ENCODE measurements around the gene MED27. TPM values are rescaled to one million over a fixed set of nuclear protein-coding genes. Genes with fewer than 3 reads are reported as not detected.
"Not testable (repeated sequence)": the region's sequence is repeated elsewhere in the genome, so short reads cannot be mapped to it uniquely, and the experiment has no call there.

Gene MED27
- total RNA-seq, 1 donor from 2014 or later, result 45.0 TPM

GRCh38 chr9:132062806-132063205 is 16.9 kb downstream of the MED27 start:
- Mint-ChIP-seq H3K9me3 (ENCODE audit: unreplicated experiment) (no peaks in the 10 kb centered on the region), H3K36me3 (ENCODE audit: unreplicated experiment) (peaks cover 5% of the 10 kb centered on the region), H3K27me3 (ENCODE audit: unreplicated experiment) (no peaks in the 10 kb centered on the region), H3K4me1 (ENCODE audit: low read depth, unreplicated experiment) (peaks cover 32% of the 10 kb centered on the region), H3K4me3 (ENCODE audit: unreplicated experiment) (no peak overlapping the region), H3K27ac (ENCODE audit: unreplicated experiment) (no peak overlapping the region)
- DNase-seq, result no peak
- no peak for TF ChIP-seq CTCF (IDR thresholded peaks at IDR 0.05; ENCODE audit: partially characterized antibody, unreplicated experiment)

- peaks cover 5% of the 10 kb centered on the region for H3K36me3 Mint-ChIP-seq (ENCODE audit: unreplicated experiment)
- TF ChIP-seq CTCF (IDR thresholded peaks at IDR 0.05; ENCODE audit: partially characterized antibody, unreplicated experiment), result no peak
- no peak for DNase-seq
- H3K4me3 Mint-ChIP-seq (ENCODE audit: unreplicated experiment), result no peak overlapping the region
- H3K27ac Mint-ChIP-seq (ENCODE audit: unreplicated experiment), result peak overlapping the region; percentile 43
- peaks cover 3% of the 10 kb centered on the region for H3K9me3 Mint-ChIP-seq (ENCODE audit: unreplicated experiment)
- peaks cover 37% of the 10 kb centered on the region for H3K4me1 Mint-ChIP-seq (ENCODE audit: low read depth, unreplicated experiment)
- no peaks in the 10 kb centered on the region for H3K27me3 Mint-ChIP-seq (ENCODE audit: unreplicated experiment)
Measured at GRCh38 chr9:132061526-132061925, 18.1 kb downstream of the MED27 start.

- no peaks in the 10 kb centered on the region for H3K27me3 Mint-ChIP-seq (ENCODE audit: unreplicated experiment)
- no peak for TF ChIP-seq CTCF (IDR thresholded peaks at IDR 0.05; ENCODE audit: partially characterized antibody, unreplicated experiment)
- DNase-seq, result no peak
- peaks cover 6% of the 10 kb centered on the region for H3K9me3 Mint-ChIP-seq (ENCODE audit: unreplicated experiment)
- peaks cover 5% of the 10 kb centered on the region for H3K36me3 Mint-ChIP-seq (ENCODE audit: unreplicated experiment)
- no peak overlapping the region for H3K27ac Mint-ChIP-seq (ENCODE audit: unreplicated experiment)
- no peak overlapping the region for H3K4me3 Mint-ChIP-seq (ENCODE audit: unreplicated experiment)
- H3K4me1 Mint-ChIP-seq (ENCODE audit: low read depth, unreplicated experiment), result peaks cover 39% of the 10 kb centered on the region
Measured at GRCh38 chr9:132059361-132059760, 20.3 kb downstream of the MED27 start.

- H3K27ac Mint-ChIP-seq (ENCODE audit: unreplicated experiment); H3K9me3 Mint-ChIP-seq (ENCODE audit: unreplicated experiment); H3K36me3 Mint-ChIP-seq (ENCODE audit: unreplicated experiment); DNase-seq; H3K27me3 Mint-ChIP-seq (ENCODE audit: unreplicated experiment); H3K4me3 Mint-ChIP-seq (ENCODE audit: unreplicated experiment): not testable (repeated sequence)
- peaks cover 42% of the 10 kb centered on the region for H3K4me1 Mint-ChIP-seq (ENCODE audit: low read depth, unreplicated experiment)
Measured at GRCh38 chr9:132058226-132058625, 21.4 kb downstream of the MED27 start.

GRCh38 chr9:132056717-132057560 is 22.7 kb downstream of the MED27 start:
- H3K9me3 Mint-ChIP-seq (ENCODE audit: unreplicated experiment), result peaks cover 10% of the 10 kb centered on the region
- H3K36me3 Mint-ChIP-seq (ENCODE audit: unreplicated experiment), result peaks cover 5% of the 10 kb centered on the region
- H3K27ac Mint-ChIP-seq (ENCODE audit: unreplicated experiment), result peak overlapping the region; percentile 53
- DNase-seq, result peak; percentile 31
- H3K27me3 Mint-ChIP-seq (ENCODE audit: unreplicated experiment), result no peaks in the 10 kb centered on the region
- TF ChIP-seq CTCF (IDR thresholded peaks at IDR 0.05; ENCODE audit: partially characterized antibody, unreplicated experiment), result no peak
- peak overlapping the region; percentile 52 for H3K4me3 Mint-ChIP-seq (ENCODE audit: unreplicated experiment)
- peaks cover 38% of the 10 kb centered on the region for H3K4me1 Mint-ChIP-seq (ENCODE audit: low read depth, unreplicated experiment)

Data from glutamatergic neuron (in vitro differentiated cells).